NOMO-1 treated with dmso at 0.1 percent for 144 hours (cell line): ENCODE results near the gene CELF2.

Source experiments
- DNase-seq: peaks from one replicate; lab custom pipeline; 2025; ENCODE audit not compliant: unreplicated experiment; lab: John Stamatoyannopoulos, UW

The CELF2 gene

DNA sequence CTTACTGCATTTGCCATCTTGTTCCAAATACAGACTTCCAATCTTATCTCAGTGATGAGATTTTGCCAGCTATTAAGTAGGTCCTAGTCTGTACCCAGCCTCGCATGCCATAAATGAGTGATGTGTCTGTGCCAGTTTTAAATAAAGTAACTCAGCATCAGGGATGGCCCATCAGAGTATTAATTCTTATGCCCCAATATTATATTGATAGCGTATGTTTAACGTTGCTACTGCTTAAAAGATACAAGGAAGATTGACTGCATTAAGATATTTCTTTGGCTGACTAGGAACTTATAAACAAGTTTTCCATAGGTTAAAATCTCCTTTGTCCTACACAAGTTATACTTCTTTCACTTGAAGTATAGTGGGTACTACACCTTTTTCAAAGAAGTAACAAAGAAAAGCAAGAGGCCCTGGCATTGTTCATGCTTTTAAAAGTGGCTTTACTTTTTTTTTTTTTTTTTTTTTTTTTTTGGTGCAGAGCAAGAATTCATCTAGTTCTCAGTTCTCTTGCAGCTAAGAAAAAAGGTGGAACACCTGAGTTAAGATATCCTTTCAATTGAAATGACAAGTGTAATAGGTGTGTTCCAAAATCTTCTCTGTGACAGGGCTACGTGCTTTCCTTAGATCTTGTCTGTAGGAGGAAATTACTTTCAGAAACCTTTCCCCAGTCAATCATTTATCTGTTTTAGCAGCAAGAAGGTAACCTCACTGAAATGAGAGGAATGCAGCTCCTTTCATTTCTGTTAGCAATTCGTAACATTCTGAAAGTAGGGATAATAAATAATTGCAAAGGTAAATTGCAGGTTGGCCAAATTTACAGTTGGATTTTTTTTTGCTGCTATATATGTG lies 245.0 kb downstream of the CELF2 start:
- no peak for DNase-seq

DNA sequence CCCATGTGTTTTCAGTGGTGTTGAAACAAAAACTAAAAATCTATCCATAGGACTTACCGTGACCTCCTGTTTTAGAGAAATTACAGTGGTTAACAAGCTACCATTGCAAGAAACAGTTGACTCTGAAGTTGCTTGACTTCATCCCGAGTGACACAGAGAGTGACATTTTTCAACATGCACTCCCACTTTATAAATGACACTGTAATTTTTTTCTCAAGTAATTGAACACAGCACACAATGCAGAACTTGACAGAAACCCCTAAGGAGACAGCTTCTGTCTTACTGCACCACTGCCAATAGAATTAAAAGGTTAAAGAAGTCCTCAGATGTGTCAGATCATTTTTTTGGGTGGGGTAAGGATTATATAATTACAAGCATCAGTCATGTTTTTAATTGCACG lies 246.1 kb downstream of the CELF2 start:
- DNase-seq, result no peak

DNA sequence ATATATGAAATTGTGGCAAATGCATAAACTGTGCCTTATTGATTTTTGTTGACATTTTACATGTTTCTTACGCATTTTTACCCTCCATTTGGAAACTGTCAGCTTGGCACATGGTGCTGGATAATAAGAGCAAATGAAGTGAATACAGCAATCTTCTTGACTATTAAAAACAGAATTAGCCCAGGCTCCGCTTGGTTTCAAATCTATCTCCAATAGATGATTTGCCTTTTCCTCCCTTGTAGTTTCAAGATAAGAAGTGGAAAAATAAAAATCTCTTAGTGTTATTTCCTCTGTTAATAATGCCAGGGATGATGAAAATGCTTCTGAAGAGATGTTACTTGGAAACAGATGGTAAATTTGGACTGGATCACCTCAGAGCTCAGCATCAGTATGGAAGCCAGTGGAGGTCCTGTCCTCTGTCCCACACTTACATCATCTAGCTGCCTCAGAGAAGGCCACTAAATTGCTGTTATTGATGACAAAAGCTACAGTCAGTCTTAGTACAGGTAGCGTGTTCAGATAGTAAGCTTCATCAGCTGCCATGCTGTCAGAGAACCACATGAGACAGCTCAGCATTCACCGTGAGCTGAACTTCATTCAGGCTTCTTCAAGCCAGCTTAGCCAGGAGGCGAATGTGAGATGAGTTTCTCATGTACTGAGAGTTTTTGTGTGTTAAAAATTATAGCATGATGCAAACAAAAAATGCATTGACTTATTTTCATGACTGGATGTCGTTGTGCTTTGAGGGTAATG lies 246.8 kb downstream of the CELF2 start:
- DNase-seq, result no peak

DNA sequence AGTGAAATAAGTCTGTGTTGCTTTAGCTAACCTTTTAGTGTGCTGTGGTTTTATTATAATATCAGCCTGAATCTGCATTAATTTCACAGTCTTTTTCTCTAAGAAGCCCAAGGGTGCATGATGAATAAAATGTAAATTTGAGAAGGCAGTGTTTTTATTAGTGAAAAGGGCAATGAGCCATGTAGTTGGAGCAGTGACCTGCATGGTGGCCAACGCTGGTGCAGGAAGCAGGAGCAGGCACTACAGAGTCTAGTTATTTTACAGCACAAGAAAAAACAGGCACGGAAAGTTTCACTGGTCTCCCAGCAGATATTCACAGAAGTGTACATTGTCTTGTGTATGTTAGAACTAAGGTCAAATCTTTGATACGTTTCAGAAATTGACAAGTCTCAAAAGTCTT lies 247.8 kb downstream of the CELF2 start:
- no peak for DNase-seq

DNA sequence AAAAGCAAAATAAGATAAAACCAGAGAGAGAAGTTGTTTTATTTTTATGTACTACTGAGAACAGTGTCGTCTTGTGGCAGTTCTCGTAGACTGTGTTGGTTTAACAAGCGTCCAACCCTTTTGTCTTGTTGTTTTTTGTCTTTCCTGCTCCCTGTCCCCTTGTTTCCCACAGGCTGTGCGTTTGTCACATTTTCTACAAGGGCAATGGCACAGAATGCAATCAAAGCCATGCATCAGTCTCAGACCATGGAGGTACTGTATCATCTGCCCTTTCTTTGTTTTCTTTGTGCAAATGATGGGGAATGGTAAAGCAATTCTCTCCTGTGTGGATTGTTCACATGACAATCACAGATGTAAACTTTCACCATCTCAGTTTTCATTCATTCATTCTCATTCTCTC lies 248.8 kb downstream of the CELF2 start:
- DNase-seq, result no peak

DNA sequence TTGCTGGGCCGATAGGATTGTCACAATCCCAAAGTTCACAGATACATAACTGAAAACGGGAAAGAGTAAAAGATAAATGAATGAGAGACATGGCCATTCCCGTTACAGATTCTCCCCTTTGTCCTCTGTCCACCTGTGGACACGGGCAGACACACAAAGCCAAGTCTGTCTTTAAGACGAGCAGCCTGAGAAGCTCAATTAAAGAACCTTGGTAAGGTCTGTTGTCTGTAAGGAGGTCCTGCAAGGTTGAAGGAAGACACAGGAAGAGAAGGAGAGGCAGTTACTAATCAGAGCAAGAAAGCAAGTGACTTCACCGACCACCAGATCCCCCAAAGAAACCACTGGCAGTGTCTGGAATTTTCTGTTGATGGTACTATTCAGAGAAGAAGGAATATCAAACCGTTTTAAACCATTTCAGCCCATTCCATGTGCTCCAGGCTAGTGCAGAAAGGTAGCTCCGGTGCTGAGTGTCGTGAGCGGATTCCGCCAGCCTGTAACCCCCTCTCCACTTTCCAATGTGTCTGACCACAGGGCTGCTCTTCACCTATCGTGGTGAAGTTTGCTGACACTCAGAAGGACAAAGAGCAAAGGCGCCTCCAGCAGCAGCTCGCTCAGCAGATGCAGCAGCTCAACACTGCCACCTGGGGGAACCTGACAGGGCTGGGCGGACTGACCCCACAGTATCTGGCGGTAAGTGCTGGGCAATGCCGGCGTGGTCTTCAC lies 252.6 kb downstream of the CELF2 start:
- DNase-seq, result no peak

DNA sequence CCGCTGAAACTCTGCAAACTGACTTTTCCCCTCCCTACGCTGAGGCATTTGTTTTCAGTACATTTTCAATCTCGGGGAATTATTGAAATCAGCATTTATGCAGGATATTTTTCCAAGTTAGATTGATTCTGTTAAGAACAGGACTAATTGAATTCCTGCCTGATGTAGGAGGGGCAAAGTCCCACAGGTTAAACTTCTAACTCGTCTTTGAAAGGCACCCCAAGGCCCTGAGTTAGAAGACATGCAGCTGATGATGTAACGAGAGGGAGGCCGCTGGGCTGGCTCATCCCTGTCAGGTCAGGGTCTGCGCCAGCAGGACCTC lies 253.1 kb downstream of the CELF2 start:
- DNase-seq, result no peak

DNA sequence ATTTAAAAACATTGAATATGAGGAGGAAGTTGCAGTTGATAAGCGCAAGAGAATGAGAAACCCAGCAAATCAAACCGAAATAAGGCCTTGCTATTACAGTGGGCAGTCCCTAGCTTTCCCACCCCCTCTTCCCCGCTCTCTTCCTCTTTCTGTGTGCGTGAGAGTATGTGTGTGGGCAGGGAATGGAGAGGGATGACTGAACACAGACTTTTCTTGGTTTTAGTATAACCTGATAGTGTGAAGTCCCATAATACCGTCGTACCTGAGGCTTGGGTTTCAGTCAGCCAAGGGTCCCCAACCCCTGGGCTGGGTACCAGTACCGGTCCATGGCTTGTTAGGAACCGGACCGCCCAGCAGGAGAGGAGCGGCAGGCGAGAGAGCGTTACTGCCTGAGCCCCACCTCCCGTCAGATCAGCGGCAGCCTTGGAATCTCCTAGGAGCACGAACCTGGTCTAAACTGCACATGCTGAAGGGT lies 255.3 kb downstream of the CELF2 start:
- no peak for DNase-seq

DNA sequence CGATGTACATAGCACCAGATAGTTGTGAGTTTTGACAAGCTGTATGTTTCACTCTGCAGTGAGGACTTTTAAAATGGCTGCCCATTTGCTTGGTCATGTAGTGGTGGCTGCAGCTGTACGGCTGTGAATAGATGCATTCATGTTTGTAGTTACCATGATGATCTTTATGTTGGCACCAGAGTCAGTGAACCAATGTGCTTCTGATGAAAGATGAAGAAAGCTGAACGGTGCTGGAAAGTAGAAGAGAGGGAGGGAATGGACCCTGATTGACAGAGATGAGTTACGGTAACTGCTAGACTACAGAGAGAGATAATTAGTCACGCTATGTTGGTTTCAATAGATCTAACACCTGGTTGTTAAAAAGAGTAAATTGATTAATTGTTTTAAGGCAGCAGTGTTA lies 256.8 kb downstream of the CELF2 start:
- DNase-seq, result no peak

DNA sequence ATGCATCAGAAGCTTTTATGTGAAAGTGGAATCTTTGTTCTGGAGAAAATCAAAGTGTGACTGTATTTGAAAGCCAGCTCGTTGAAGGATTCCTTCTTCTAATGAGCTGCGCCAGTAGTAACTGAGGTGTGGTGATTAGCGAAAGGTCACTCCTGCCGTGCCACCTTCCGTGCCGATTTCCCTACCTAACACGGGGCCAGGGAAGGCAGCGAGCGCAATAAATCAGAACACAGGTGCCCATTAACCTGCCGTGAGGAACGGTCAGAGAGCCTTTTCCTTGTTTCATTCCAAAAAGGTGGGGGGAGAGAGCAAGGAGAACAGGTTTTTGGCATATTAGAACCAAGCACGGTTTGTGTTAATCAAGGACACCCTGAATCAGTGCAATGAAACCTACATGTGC lies 258.0 kb downstream of the CELF2 start:
- no peak for DNase-seq

DNA sequence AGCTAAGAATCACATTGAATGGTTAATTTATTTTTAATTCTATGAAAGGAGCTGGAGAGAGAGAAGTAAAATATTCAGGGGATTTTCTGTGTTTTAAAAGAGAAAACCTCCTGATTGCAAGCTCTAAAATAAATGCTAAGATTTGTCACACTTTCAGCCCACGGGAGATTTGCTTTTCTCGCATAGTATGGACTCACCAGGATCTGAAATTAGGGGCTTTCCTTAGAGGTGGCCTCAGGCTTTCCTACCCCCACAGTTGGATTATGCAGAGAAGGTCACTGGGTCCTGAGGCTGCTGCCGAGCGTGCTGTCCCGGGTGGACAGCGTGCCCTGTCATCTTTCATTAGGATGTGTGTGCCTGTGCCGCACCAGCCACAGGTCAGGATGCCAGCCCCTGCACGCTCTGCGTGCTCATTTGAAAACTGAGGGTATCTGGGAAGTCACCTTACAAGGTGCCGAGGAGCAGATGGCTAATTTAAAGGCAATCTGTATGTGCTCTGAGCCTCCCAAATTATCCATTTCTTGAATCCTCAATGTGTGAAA lies 258.8 kb downstream of the CELF2 start:
- no peak for DNase-seq

DNA sequence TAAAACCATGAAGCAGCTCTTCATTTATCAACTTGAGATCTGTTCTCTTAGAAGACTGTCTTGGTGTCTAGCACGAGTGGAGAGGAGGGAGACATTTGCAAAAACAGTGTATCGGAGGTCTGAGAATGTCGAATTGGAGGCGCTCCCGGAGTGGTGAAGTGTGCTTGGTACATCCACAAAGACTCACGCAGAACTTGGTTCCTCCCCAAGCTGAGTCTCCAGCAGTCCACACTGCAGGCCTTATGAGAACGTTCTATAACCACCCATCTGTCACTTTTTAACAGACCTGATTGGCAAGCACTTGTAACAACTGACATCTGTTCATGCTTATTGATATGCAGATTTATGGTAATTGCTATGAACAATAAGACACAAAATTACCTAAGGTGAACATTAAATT lies 261.6 kb downstream of the CELF2 start:
- no peak for DNase-seq

DNA sequence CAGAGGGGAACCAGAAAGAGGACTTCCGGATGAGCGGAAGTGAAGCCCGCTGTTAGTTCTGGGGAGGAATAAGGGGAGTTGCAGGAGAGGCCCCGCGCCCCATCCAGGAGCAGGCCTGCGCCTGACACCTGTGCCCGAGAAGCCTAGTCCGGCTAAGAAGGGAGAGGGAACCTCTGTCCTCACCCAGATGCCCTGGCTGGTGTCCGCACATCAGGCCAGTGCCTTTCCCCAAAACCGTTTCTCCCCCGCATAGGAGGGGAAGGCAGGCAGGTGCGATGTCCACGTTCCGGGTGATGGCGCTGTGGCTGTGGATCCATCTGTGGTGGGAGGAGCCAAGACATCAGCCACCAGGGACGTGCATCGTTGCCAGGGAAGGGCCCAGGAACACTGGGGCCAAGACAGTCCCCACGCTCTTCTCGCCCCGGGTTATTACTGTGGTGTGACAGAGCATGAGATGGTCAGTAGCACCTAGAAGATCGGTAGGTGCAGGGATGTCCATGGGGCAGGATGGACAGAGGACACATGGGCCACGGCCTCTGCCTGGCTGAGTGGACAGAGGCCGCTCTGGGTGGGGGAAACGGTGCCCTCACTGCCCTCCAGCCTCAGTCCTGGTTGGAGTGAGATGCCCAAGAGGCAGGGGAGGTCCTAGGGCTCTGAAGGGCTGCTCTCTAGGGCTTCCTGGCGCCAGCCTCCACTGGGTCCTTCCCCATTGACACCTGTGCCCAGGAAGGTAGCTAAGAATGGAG lies 262.7 kb downstream of the CELF2 start:
- no peak for DNase-seq

DNA sequence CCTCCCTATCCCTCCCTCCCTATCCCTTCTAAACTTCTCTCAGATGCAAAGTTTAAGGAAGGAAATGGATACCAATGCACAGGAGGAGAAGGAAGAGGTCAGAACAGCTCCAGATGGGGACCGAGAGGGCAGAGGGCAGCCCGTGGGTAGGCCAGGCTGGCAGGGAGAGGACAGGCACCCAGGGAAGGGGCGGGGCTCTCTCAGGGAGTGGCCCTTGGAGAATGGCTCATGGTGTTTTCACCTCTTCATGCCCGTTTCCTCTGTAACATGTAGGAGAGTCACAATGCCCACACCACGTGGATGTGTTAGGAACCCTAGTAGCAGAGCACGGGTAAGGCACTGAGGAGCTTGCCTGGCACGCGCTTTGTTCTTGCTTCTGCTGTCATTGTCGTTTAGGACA lies 264.5 kb downstream of the CELF2 start:
- no peak for DNase-seq

DNA sequence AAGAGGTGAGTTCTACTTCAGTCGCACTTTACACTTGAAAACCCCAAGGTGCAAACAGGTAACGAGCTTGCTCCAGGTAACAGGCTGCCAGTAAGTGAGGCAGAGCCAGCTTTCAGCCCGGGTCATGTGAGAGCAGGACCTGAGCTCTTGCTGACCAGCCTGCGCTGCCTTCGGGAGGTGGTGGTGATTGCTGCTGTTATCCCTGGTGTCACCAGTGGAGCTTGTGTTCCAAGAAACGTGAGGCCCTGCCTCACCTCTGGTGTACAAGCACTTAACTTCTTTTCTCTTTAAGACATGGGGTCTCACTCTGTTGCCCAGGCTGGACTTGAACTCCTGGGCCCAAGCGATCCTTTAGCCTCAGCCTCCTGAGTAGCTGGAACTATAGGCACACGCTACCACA lies 265.0 kb downstream of the CELF2 start:
- no peak for DNase-seq

DNA sequence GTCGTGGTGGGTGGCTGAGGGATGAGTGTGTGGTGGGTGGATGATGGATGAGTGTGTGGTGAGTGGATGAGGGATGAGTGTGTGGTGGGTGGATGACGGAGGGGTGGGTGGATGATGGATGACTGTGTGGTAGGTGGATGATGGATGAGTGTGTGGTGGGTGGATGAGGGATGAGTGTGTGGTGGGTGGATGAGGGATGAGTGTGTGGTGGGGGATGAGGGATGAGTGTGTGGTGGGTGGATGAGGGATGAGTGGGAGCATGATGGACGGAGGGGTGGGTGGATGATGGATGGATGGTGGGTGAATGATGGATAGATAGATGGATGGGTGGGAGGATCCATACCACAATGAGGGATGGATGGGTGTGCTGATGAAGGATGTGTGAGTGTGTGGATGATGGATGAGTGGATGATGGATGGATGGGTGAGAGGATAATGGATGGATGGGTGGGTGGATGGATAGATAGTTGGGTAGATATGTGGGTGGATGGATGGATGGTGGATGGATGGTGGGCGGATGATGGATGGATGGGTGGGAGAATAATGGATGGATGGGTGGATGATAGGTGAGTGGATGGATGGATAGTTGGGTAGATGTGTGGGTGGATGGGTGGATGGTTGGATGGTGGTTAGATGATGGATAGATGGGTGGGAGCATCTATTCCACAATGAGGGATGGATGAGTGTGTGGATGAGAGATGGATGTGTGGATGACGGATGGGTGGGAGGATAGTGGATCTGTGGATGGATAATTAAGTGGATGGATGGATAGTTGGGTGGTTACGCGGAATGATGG lies 266.8 kb downstream of the CELF2 start:
- DNase-seq, result no peak

DNA sequence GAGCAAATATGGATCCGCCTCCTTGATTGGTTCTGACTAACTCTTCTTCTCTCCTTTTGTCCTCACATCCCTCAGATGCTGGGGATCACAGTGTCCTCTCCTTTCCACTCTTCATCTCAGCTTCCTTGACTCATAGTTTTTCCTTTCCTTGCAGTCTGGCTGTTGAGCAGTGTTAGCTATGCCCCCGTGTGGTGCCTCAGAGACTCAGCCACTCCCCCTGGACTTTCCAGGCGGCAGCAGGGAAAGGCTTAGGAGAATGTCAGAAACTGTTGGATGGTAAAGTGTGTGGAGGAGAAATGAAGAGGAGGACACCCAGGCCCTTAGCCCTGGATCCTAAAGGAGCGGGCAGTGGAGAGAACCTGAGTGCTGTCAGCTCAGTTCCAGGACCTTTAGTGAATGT lies 267.5 kb downstream of the CELF2 start:
- DNase-seq, result no peak

DNA sequence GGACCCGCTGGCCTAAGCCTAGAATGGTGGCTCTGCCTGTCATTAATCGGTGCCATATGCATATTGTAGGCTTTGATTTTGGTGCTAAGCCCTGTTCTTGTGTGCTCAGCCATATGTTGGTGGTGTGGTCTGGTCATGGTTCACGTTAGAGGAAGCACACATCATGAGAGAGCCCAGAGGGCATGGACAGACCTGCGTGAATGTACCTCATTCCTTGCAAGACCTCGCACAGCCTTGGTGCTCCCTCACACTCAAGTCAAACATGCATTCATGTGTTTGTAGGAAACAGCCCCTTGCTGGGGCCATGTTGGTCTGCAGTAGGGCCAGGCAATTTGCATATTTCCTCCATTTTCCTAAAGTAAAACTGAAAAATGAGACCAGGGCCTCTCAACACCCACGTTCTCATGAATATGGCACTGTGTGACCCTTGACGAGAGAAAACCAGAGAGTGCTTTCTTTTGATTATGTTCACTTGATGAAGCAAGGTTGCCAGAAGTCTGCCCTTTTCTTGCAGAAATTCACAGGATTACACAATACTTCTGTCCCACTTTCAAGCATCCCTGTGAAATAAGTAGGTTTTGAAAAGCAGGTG lies 268.7 kb downstream of the CELF2 start:
- no peak for DNase-seq

DNA sequence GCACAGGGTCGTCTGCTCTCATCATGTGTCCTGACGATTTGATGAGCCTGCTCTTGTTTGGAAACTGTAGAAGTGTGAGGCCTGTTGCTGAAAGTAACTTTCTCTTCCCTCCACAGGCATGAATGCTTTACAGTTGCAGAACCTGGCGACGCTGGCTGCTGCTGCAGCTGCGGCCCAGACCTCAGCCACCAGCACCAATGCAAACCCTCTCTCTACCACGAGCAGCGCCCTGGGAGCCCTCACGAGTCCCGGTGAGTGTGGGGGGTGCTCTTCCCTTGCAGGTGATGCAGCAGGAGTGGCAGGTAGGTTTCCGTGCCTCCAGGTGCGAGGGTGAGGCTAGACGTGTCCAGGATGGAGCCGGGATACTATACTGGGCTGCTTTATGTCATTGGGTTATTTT lies 270.6 kb downstream of the CELF2 start:
- no peak for DNase-seq
